Keratinocyte (primary cell): ENCODE measurements around the gene VWA5B2. TPM values are rescaled to one million over a fixed set of nuclear protein-coding genes. Genes with fewer than 3 reads are reported as not detected.

Source experiments
- DNase-seq: peaks from one replicate; pipeline ENCODE4 v3.0.0-alpha.2; 2011; ENCODE audit warnings: low read depth, missing footprints, low spot score
- FAIRE-seq: peaks from 2 replicates; lab custom pipeline; 2011; peaks lifted over from hg19 to GRCh38; lab: Jason Lieb, UNC
- H2AFZ ChIP-seq: 2 replicates; pipeline ENCODE4 v1.6.0; 2012; ENCODE audit warnings: low read length, control low read depth, inconsistent platforms; ENCODE audit not compliant: control insufficient read depth
- H3K27ac ChIP-seq: 2 replicates; pipeline ENCODE4 v1.5.1; 2011; ENCODE audit warnings: low read length; ENCODE audit not compliant: control insufficient read depth, insufficient read depth
- H3K27me3 ChIP-seq: 3 replicates; pipeline ENCODE4 v1.6.0; 2011; ENCODE audit warnings: low read length; ENCODE audit not compliant: control insufficient read depth, insufficient read depth; ENCODE audit errors: extremely low read depth
- H3K36me3 ChIP-seq, 2 experiments: 2 replicates in 1 of 2; 3 replicates in 1 of 2; pipeline ENCODE4 v1.5.1; 2011; ENCODE audit warnings: low read length in 2 of 2, mild to moderate bottlenecking in 1 of 2; ENCODE audit not compliant: control insufficient read depth in 2 of 2, insufficient read depth in 2 of 2; ENCODE audit errors: extremely low read depth in 1 of 2
- H3K4me1 ChIP-seq: 3 replicates; pipeline ENCODE4 v1.5.1; 2011; ENCODE audit warnings: low read length; ENCODE audit not compliant: control insufficient read depth, insufficient read depth; ENCODE audit errors: extremely low read depth
- H3K4me2 ChIP-seq: 3 replicates; pipeline ENCODE4 v1.6.0; 2011; ENCODE audit warnings: low read depth, low read length; ENCODE audit not compliant: control insufficient read depth, insufficient read depth; ENCODE audit errors: extremely low read depth
- H3K4me3 ChIP-seq, 3 experiments: fragments of 200-600 bp in 1 of 3; sonication (generic) in 1 of 3; 2 replicates in 2 of 3; 3 replicates in 1 of 3; pipeline ENCODE4 v1.5.1; 2011 to 2016; ENCODE audit warnings: low read length in 3 of 3, mild to moderate bottlenecking in 3 of 3, control low read depth in 2 of 3, inconsistent platforms in 1 of 3, low read depth in 1 of 3, mixed read lengths in 1 of 3, mixed run types in 1 of 3, moderate library complexity in 1 of 3; ENCODE audit not compliant: control insufficient read depth in 2 of 3, insufficient read depth in 2 of 3; ENCODE audit errors: extremely low read depth in 1 of 3
- H3K79me2 ChIP-seq: 2 replicates; pipeline ENCODE4 v1.6.0; 2012; ENCODE audit warnings: low read length; ENCODE audit not compliant: control insufficient read depth, insufficient read depth
- H3K9ac ChIP-seq: 3 replicates; pipeline ENCODE4 v1.6.0; 2011; ENCODE audit warnings: low read length; ENCODE audit not compliant: control insufficient read depth, insufficient read depth; ENCODE audit errors: extremely low read depth
- H3K9me1 ChIP-seq: 3 replicates; pipeline ENCODE4 v1.6.0; 2011; ENCODE audit warnings: low read length; ENCODE audit not compliant: control insufficient read depth, insufficient read depth; ENCODE audit errors: extremely low read depth
- H3K9me3 ChIP-seq: 2 replicates; pipeline ENCODE4 v1.5.1; 2012; ENCODE audit warnings: low read depth, low read length; ENCODE audit not compliant: control insufficient read depth
- H4K20me1 ChIP-seq: 3 replicates; pipeline ENCODE4 v1.6.0; 2011; ENCODE audit warnings: low read length; ENCODE audit not compliant: control insufficient read depth, insufficient read depth; ENCODE audit errors: extremely low read depth
- CTCF ChIP-seq, 3 experiments: IDR thresholded peaks in 1 of 3; conservative IDR thresholded peaks in 1 of 3; optimal IDR thresholded peaks in 1 of 3; 2 replicates in 2 of 3; 3 replicates in 1 of 3; pipeline versions ENCODE3 to v1.5.1; 2011; ENCODE audit warnings: low read length in 3 of 3, mild to moderate bottlenecking in 3 of 3, moderate library complexity in 2 of 3, control low read depth in 1 of 3, inconsistent platforms in 1 of 3; ENCODE audit not compliant: insufficient read depth in 2 of 3; ENCODE audit errors: extremely low read depth in 1 of 3
- EZH2 ChIP-seq: IDR thresholded peaks from one replicate; pipeline ENCODE4 v1.6.1; 2012; ENCODE audit warnings: inconsistent platforms, mild to moderate bottlenecking, low read length, moderate library complexity
- dilution Hi-C: fragments of 300-500 bp; cut with MboI; formaldehyde crosslinking; loops from one replicate; pipeline ENCODE4 v1.7.0; 2020; ENCODE audit warnings: low sequenced_read_pairs; ENCODE audit not compliant: extremely low pct_ligation_motif_present
- polyA plus RNA-seq, 5 experiments: library from polyadenylated mRNA; depleted of rRNA in 3 of 5; stranded (reverse) in 3 of 5; stranded (forward) in 1 of 5; unstranded in 1 of 5; fragments of >200 nt; gene quantifications; 1 replicate in 1 of 5; 2 replicates in 3 of 5; 3 replicates in 1 of 5; pipeline versions ENCODE4 v1.2.1 to v1.2.3, GENCODE V29; 2011 to 2012; ENCODE audit warnings: missing spikeins in 2 of 5, low read depth in 1 of 5, low replicate concordance in 1 of 5

Gene VWA5B2
- polyA plus RNA-seq, 1 donor (not counting 4 experiments of a cell fraction or from before 2014, with no cell fraction given): not detected

- H3K27ac ChIP-seq: no peak overlapping the region
- FAIRE-seq: no peak
- H3K36me3 ChIP-seq: no peaks in the 10 kb centered on the region
- H3K9ac ChIP-seq: no peak overlapping the region
- no peaks in the 10 kb centered on the region for H3K79me2 ChIP-seq
- H4K20me1 ChIP-seq: no peaks in the 10 kb centered on the region
- H3K4me3 ChIP-seq: no peak overlapping the region
- H3K9me3 ChIP-seq: no peaks in the 10 kb centered on the region
- no peak for TF ChIP-seq EZH2
- no peak for TF ChIP-seq CTCF (optimal IDR thresholded peaks at IDR 0.05 in 1 of 3, IDR thresholded peaks at IDR 0.05 in 1 of 3, conservative IDR thresholded peaks at IDR 0.05 in 1 of 3; ENCODE audit: extremely low read depth in 1 of 3, insufficient read depth in 2 of 3, low read length in 3 of 3)
- H3K27me3 ChIP-seq: peaks cover 16% of the 10 kb centered on the region
- no peak overlapping the region for H2AFZ ChIP-seq
- no peaks in the 10 kb centered on the region for H3K9me1 ChIP-seq
- peaks cover 7% of the 10 kb centered on the region for H3K4me1 ChIP-seq
- DNase-seq: no peak
- H3K4me2 ChIP-seq: no peak overlapping the region
- dilution Hi-C loops: no loop called here
Observed at GRCh38 chr3:184236636-184237035, 7.3 kb downstream of the VWA5B2 start.

GRCh38 chr3:184237211-184237610 is 7.8 kb downstream of the VWA5B2 start:
- Histone ChIP-seq H3K36me3 (no peaks in the 10 kb centered on the region), H3K27me3 (peaks cover 10% of the 10 kb centered on the region), H2AFZ (no peak overlapping the region), H3K4me2 (no peak overlapping the region), H3K79me2 (no peaks in the 10 kb centered on the region), H3K9me1 (no peaks in the 10 kb centered on the region), H3K4me3 (no peak overlapping the region), H4K20me1 (no peaks in the 10 kb centered on the region), H3K4me1 (peaks cover 7% of the 10 kb centered on the region), H3K9ac (no peak overlapping the region), H3K27ac (no peak overlapping the region), H3K9me3 (no peaks in the 10 kb centered on the region)
- FAIRE-seq (no peak), DNase-seq (no peak)
- dilution Hi-C loops: no loop called here
- TF ChIP-seq EZH2: no peak
- no peak for TF ChIP-seq CTCF (optimal IDR thresholded peaks at IDR 0.05 in 1 of 3, IDR thresholded peaks at IDR 0.05 in 1 of 3, conservative IDR thresholded peaks at IDR 0.05 in 1 of 3; ENCODE audit: extremely low read depth in 1 of 3, insufficient read depth in 2 of 3, low read length in 3 of 3)
